GM13977 (cell line): ENCODE results near the gene RAB11FIP5.

Source experiments
- DNase-seq: peaks from one replicate; pipeline ENCODE4 v3.0.0; 2012; ENCODE audit warnings: low spot score
- in situ Hi-C: fragments of 300-500 bp; cut with MboI; formaldehyde crosslinking; loops from one replicate; pipeline ENCODE4 v1.12.0; 2022; ENCODE audit warnings: low sequenced_read_pairs, low pct_unique_long_range_greater_than_20kb, mixed read lengths, inconsistent platforms; ENCODE audit not compliant: unreplicated experiment
- TF ChIP-seq, protein P1 (sequence below): IDR thresholded peaks from 2 replicates; pipeline ENCODE4 v1.5.1; 2012; ENCODE audit warnings: mild to moderate bottlenecking, control low read depth; ENCODE audit not compliant: insufficient read depth; ENCODE audit errors: extremely low read depth, missing control alignments

Gene RAB11FIP5

DNA sequence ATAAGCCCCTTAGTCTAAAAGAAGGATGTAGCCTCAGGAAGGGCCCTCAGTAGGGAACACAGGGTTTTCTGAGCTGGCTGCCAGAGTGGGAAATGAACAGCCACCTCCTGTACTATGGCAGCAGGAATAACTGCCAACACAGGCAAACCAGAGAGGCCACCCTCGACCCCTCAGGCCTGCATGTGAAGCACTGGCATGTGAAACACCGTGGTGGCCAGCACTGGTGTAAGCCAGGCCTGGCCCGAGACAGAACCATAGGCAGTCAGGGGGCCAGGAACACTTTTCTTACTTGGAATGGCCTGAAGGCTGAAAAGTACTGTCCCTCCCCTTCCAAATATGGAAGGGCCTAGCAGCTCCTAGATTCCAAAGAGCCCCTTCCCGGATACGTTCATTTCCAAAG lies 69.5 kb downstream of the RAB11FIP5 start:
- no peak for DNase-seq
- TF ChIP-seq, protein P1, sequence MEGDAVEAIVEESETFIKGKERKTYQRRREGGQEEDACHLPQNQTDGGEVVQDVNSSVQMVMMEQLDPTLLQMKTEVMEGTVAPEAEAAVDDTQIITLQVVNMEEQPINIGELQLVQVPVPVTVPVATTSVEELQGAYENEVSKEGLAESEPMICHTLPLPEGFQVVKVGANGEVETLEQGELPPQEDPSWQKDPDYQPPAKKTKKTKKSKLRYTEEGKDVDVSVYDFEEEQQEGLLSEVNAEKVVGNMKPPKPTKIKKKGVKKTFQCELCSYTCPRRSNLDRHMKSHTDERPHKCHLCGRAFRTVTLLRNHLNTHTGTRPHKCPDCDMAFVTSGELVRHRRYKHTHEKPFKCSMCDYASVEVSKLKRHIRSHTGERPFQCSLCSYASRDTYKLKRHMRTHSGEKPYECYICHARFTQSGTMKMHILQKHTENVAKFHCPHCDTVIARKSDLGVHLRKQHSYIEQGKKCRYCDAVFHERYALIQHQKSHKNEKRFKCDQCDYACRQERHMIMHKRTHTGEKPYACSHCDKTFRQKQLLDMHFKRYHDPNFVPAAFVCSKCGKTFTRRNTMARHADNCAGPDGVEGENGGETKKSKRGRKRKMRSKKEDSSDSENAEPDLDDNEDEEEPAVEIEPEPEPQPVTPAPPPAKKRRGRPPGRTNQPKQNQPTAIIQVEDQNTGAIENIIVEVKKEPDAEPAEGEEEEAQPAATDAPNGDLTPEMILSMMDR, result no peak
- in situ Hi-C loops, result no loop called here

DNA sequence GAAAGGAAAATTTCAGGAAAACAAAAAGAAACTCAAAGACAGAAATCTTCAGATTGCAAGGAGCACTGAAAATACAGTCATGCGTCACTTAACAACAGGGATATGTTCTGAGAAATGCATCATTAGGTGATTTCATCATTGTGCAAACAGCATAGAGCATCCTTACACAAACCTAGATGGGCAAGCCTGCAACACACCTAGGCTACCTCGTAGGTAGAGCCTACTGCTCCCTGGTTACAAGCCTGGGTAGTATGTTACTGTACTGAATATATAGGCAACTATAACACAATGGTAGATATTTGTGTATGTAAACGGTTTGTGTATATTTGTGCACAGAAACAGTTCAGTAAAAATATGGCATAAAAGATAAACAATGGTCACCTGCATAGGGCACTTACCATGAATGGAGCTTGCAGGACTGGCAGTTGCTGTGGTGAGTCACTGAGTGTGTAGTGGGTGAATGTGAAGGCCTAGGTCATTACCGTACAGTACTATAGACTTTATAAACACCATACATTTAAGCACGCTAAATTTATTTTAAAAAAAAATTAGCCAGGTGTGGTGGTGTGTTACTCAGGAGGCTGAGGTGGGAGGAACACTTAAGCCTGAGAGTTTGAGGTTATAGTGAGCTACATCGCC lies 74.7 kb downstream of the RAB11FIP5 start:
- TF ChIP-seq, protein P1, result no peak
- in situ Hi-C loops, result no loop called here
- no peak for DNase-seq

DNA sequence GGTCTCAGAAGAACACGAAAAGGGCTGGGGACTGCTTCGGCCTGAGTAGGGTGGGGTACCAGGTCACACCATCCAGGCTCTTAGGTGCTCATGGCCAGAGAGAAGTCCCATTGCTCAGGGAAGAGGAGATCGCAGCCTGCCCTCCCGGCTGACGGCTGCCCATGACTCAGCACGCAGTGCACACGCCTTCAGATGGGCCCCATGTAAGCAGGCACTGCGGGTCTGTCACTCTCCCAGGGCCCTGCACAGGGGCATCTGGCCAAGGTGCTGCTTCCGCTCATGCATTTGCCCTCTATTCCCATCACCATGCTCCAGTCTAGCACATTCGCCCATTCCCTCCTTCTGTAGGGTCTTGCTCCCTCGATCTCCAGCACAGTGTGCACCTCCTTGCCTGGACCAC lies 76.0 kb downstream of the RAB11FIP5 start:
- TF ChIP-seq, protein P1, result no peak
- no peak for DNase-seq
- in situ Hi-C loops, result no loop called here

DNA sequence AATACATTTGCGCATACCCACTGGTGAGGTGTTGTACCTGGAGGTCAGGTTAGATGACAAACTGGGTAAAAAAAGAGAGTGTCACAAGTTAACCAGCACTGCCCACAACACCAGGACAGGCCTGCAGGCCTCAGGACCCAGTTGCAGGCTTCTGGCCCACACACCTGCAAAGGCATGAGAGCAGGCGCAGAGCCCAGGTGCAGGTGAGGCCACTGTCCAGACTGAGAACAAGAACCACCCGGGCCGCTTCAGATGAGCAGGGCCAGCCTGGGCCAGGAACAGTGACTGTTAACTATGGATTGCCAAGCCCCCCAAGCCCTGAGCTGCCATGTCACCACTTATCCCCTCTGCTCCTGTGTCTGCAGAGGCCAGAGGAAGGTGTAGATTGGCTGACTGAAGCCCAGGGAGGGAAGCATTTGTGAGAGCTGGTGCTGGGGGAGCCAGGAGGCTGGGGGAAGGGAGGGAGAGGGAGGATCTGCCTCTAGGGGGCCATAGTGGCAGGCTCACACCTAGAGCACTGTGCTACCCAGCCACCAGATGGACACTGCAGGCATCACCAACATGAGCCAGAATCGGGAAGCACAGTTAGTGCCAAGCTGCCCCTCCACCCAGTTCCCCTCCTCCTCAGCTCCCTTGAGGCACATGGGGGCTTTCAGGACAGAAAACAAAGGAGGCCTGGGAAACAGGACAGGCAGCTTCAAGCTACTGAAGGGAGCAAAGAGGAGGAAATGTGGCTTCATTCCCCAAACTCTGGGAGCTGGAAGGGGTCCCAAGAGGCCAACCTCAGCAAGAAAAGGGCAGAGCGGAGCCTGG lies 76.6 kb downstream of the RAB11FIP5 start:
- TF ChIP-seq, protein P1, result no peak
- DNase-seq, result no peak
- in situ Hi-C loops, result no loop called here

DNA sequence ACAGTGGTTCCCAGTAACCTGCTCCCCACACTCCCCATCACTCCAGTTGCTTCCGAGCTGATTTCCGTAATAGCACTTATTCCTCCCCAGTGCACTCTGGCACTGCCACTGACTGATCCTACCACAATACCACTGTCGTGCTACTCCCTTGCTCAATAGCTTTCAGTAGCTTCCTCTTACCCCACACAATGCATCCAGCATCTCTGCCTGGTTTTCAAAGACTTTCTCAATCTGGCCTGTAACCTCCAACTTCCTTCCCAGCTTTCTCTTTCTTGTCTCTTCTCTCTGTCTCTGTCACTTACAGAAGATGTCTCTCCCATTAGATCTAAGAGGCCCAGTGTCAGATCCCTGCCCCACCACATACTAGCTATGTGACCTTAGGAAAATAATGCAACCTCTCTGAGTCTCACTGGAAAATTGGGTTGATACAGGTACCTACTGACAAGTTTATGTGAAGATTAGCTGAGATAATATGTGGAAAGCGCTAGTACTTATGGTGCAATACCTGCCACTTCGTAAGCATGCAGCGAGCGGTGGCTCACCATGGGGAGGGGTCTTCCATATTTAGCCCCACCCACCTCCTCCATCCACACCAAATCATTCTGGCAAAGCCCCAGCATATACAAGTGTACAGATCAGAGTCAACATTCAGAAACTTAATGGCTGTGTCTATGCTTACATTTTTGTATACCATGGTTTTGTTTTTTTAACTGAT lies 77.9 kb downstream of the RAB11FIP5 start:
- DNase-seq, result no peak
- TF ChIP-seq, protein P1, result no peak
- in situ Hi-C loops, result no loop called here

DNA sequence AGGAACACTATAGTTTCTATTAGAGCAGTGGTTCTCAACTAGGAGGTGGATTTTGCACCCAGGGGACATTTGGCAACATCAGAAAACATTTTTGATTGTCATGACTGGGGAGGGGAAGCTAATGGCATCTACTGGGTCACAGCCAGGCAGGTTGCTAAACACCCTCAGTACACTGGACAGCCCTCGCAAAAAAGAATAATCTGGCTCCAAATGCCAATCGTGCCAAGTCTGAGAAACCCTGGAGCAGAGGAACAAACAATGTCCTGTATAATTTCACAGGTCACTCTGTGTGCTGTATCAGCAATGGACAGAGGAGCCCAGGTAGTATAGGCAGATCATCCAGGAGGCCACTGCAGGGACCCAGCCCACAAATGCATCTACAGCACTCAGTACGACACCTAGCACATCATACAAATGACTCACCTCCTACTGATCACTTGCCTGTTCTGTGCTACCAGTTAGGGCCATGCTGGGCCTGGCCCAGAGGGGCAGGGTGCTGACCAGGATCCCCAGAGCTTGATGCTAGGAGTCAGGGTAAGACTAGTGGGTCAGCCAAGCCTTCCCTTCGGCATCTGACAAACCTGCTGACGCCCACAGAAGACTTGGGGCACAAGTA lies 78.9 kb downstream of the RAB11FIP5 start:
- TF ChIP-seq, protein P1, result no peak
- in situ Hi-C loops, result no loop called here
- no peak for DNase-seq
